Activated naive CD8-positive, alpha-beta T cell treated with anti-CD3 and anti-CD28 coated beads for 36 hours (primary cell): ENCODE data around the gene GLI3. TPM values are rescaled to one million over a fixed set of nuclear protein-coding genes. Genes with fewer than 3 reads are reported as not detected.

Experiments used
- DNase-seq: peaks from one replicate; pipeline ENCODE4 v3.0.0; 2021
- H3K27ac Mint-ChIP-seq: one replicate; pipeline ENCODE4 v1.8.0; 2022; ENCODE audit warnings: mild to moderate bottlenecking, moderate library complexity, mixed read lengths
- H3K27me3 Mint-ChIP-seq: one replicate; pipeline ENCODE4 v1.8.0; 2022; ENCODE audit warnings: mild to moderate bottlenecking, mixed read lengths
- H3K36me3 Mint-ChIP-seq: one replicate; pipeline ENCODE4 v1.8.0; 2021; ENCODE audit warnings: mild to moderate bottlenecking, mixed read lengths
- H3K4me1 Mint-ChIP-seq: one replicate; pipeline ENCODE4 v1.8.0; 2021; ENCODE audit warnings: mixed read lengths
- H3K4me3 Mint-ChIP-seq: one replicate; pipeline ENCODE4 v1.8.0; 2022; ENCODE audit warnings: mild to moderate bottlenecking, moderate library complexity, mixed read lengths
- H3K9me3 Mint-ChIP-seq: one replicate; pipeline ENCODE4 v1.8.0; 2022; ENCODE audit warnings: mixed read lengths
- total RNA-seq, 2 experiments: library from RNA; stranded (reverse); gene quantifications; one replicate each; pipeline ENCODE4 v1.2.3, GENCODE V29; 2021

The GLI3 gene
- total RNA-seq, 2 experiments from 2014 or later: not detected

- Mint-ChIP-seq H3K36me3 (no peaks in the 10 kb centered on the region), H3K27me3 (peaks cover 21% of the 10 kb centered on the region), H3K4me3 (no peak overlapping the region), H3K27ac (no peak overlapping the region), H3K4me1 (peaks cover 3% of the 10 kb centered on the region), H3K9me3 (no peaks in the 10 kb centered on the region)
- DNase-seq: no peak
These were observed 255.7 kb downstream of the GLI3 start for GRCh38 chr7:41981046-41982040.

- H3K27me3 Mint-ChIP-seq: peaks cover 24% of the 10 kb centered on the region
- no peak overlapping the region for H3K27ac Mint-ChIP-seq
- no peak overlapping the region for H3K4me3 Mint-ChIP-seq
- H3K36me3 Mint-ChIP-seq: no peaks in the 10 kb centered on the region
- H3K9me3 Mint-ChIP-seq: no peaks in the 10 kb centered on the region
- no peak for DNase-seq
- H3K4me1 Mint-ChIP-seq: peaks cover 3% of the 10 kb centered on the region
These were observed 257.1 kb downstream of the GLI3 start for GRCh38 chr7:41979834-41980307.

- H3K27me3 Mint-ChIP-seq: peaks cover 24% of the 10 kb centered on the region
- H3K27ac Mint-ChIP-seq: no peak overlapping the region
- no peak overlapping the region for H3K4me3 Mint-ChIP-seq
- H3K36me3 Mint-ChIP-seq: no peaks in the 10 kb centered on the region
- H3K4me1 Mint-ChIP-seq: peaks cover 3% of the 10 kb centered on the region
- H3K9me3 Mint-ChIP-seq: no peaks in the 10 kb centered on the region
- DNase-seq: no peak
These were observed 258.2 kb downstream of the GLI3 start for GRCh38 chr7:41978858-41979257.

DNA sequence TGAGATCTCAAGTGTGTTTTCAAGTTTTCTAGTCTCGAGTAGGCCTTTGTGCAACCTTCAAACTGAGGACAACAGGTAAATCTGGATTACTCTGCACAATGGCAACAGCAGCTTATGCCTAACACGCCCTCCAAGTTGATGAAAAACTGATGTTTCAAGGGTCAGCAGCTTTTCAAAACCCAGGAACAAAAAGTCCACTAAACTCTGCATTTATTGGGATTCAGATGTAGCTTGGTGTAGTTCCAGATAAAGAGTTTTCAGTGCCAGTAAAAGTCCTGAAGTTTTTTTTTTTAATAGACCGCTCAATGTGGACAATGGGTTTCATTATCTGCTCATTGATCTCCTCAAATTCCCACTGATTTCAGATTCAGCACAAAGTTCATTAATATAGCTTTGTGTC is 259.3 kb downstream of the GLI3 start:
- H3K27me3 Mint-ChIP-seq: peaks cover 24% of the 10 kb centered on the region
- no peaks in the 10 kb centered on the region for H3K9me3 Mint-ChIP-seq
- H3K27ac Mint-ChIP-seq: no peak overlapping the region
- H3K4me3 Mint-ChIP-seq: no peak overlapping the region
- H3K36me3 Mint-ChIP-seq: no peaks in the 10 kb centered on the region
- H3K4me1 Mint-ChIP-seq: peaks cover 3% of the 10 kb centered on the region
- DNase-seq: no peak

DNA sequence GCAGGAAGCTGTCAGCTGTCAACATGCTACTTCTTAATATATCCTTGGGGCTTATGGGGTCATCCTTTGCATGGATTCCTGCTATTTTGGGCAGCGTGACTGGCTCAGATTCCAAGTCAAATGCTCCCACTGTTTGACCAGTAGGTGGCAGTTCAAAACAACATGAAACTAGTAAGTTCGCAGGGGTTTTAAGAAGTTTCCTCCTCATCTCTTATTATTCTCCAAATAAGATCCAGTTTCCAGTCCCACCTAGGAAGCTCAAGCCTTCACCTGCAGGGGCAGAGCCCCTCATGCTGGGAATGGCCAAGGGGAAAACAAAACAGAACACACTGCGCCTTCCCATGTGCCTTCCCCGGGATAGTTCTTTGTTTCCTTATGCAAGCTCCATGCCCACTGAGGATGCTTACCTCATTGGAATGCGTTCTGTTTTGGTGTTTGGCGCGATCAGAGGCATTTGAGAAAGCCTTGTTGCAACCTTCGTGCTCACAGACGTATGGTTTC is 259.8 kb downstream of the GLI3 start:
- no peak for DNase-seq
- Mint-ChIP-seq H3K27ac (no peak overlapping the region), H3K36me3 (no peaks in the 10 kb centered on the region), H3K4me3 (no peak overlapping the region), H3K27me3 (peaks cover 24% of the 10 kb centered on the region), H3K9me3 (no peaks in the 10 kb centered on the region), H3K4me1 (peaks cover 3% of the 10 kb centered on the region)

DNA sequence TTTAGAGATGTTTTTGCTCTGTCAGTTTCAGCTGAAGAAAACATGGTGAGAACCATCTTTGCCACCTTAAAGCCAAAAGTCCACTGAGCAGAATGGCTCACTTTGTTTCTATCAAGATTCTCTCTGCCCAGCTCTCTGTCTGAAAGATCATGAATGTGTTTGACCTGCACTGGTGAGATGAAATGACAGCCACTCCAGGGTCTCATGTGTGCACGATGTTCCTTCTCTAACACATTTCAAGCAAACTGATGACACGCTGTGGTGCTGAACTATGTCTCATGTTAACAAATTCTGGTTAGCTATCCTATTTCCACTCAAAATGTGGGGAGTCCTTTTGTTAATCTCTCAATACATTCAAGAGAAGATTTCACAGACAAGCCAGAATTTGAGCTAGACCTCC is 260.6 kb downstream of the GLI3 start:
- Mint-ChIP-seq H3K9me3 (no peaks in the 10 kb centered on the region), H3K4me1 (peaks cover 3% of the 10 kb centered on the region), H3K27me3 (peaks cover 24% of the 10 kb centered on the region), H3K4me3 (no peak overlapping the region), H3K27ac (no peak overlapping the region), H3K36me3 (no peaks in the 10 kb centered on the region)
- no peak for DNase-seq

GRCh38 chr7:41975849-41976248 is 261.2 kb downstream of the GLI3 start:
- peaks cover 22% of the 10 kb centered on the region for H3K27me3 Mint-ChIP-seq

GRCh38 chr7:41974870-41975557 is 262.0 kb downstream of the GLI3 start:
- Mint-ChIP-seq H3K36me3 (no peaks in the 10 kb centered on the region), H3K27me3 (peaks cover 16% of the 10 kb centered on the region), H3K27ac (no peak overlapping the region), H3K4me1 (peaks cover 3% of the 10 kb centered on the region), H3K4me3 (no peak overlapping the region), H3K9me3 (no peaks in the 10 kb centered on the region)
- DNase-seq: no peak

More at GRCh38 chr7:41975849-41976248, 261.2 kb downstream of the GLI3 start:
- no peaks in the 10 kb centered on the region for H3K9me3 Mint-ChIP-seq
- H3K36me3 Mint-ChIP-seq: no peaks in the 10 kb centered on the region
- peaks cover 3% of the 10 kb centered on the region for H3K4me1 Mint-ChIP-seq
- DNase-seq: no peak
- H3K27ac Mint-ChIP-seq: no peak overlapping the region
- H3K4me3 Mint-ChIP-seq: no peak overlapping the region

- H3K36me3 Mint-ChIP-seq: no peaks in the 10 kb centered on the region
- no peak overlapping the region for H3K4me3 Mint-ChIP-seq
- H3K4me1 Mint-ChIP-seq: no peaks in the 10 kb centered on the region
- H3K9me3 Mint-ChIP-seq: no peaks in the 10 kb centered on the region
- no peak for DNase-seq
- no peak overlapping the region for H3K27ac Mint-ChIP-seq
- H3K27me3 Mint-ChIP-seq: peaks cover 4% of the 10 kb centered on the region
These were observed 263.7 kb downstream of the GLI3 start for GRCh38 chr7:41973202-41973730.

DNA sequence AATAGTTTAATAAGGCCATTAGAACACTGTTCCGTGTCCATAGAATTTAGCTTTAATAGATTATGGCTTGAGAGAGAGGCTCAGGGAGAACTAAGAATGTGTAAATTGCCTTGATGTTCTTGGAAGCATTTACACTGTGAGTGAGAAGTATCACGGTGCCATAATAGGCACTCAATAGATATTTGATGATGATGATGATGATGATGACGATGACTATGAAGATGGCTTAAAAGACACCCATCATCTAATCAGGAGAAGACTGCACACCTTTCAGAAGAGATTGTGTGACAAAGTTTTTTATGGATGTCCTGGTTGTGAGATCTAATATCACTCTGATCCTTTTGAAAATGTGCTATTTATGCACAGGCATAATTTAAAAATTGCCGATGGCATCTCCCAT is 264.2 kb downstream of the GLI3 start:
- Mint-ChIP-seq H3K27me3 (peaks cover 3% of the 10 kb centered on the region), H3K9me3 (no peaks in the 10 kb centered on the region), H3K36me3 (no peaks in the 10 kb centered on the region)

DNA sequence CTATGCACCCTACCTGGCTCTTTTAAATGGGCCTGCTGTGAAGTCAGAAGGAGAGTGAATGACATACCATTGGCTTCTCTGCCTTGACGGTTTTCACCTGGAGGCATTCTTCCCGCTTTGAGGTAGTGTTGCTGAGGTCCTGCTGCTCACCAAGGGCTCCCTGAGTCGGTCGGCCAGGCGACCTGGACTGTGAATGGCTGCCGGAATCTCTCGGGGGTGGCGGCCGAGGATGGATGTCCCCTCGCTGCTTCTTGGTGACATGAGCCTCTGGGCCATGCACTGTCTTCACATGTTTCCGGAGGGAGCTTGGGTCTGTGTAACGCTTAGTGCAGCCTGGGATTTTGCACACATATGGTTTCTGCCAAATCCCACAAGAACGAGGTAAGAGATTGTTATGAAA is 264.7 kb downstream of the GLI3 start:
- Mint-ChIP-seq H3K4me1 (no peaks in the 10 kb centered on the region), H3K27me3 (peaks cover 3% of the 10 kb centered on the region), H3K4me3 (no peak overlapping the region), H3K9me3 (no peaks in the 10 kb centered on the region), H3K36me3 (no peaks in the 10 kb centered on the region), H3K27ac (no peak overlapping the region)
- DNase-seq: no peak

More for the DNA sequence above, 264.2 kb downstream of the GLI3 start:
- Mint-ChIP-seq H3K4me3 (no peak overlapping the region), H3K27ac (no peak overlapping the region), H3K4me1 (no peaks in the 10 kb centered on the region)
- DNase-seq: no peak

DNA sequence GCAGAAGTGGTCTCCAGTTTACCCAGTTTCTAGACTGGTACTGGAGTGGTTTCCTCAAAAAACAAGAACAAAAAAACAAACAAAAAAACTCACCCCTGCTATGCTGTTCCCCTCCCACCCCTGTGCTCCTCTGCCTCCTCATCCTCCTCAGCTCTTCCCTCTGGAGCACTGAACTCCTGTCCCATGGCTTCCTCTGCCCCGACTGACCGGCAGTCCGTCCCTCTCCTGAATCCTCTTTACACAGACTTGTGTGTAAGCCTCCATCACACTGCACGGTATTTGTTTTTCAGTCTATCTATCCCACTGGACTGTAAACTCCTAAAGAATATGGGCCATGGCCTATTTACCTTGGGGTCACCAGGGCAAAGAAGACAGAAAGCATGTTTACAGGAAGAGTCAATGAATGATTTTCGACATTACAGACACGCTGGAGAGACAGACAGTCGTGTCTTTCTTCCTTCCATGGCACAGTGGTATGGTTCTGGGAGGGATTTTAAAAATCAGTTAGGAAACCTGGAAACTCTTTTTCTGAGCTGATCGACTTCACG is 265.3 kb downstream of the GLI3 start:
- DNase-seq: no peak
- Mint-ChIP-seq H3K4me1 (no peaks in the 10 kb centered on the region), H3K4me3 (no peak overlapping the region), H3K27me3 (peaks cover 3% of the 10 kb centered on the region), H3K27ac (no peak overlapping the region), H3K9me3 (no peaks in the 10 kb centered on the region), H3K36me3 (no peaks in the 10 kb centered on the region)

GRCh38 chr7:41970941-41971340 is 266.1 kb downstream of the GLI3 start:
- Mint-ChIP-seq H3K27ac (no peak overlapping the region), H3K36me3 (no peaks in the 10 kb centered on the region), H3K4me3 (no peak overlapping the region), H3K4me1 (no peaks in the 10 kb centered on the region), H3K9me3 (no peaks in the 10 kb centered on the region), H3K27me3 (peaks cover 3% of the 10 kb centered on the region)
- DNase-seq: no peak

DNA sequence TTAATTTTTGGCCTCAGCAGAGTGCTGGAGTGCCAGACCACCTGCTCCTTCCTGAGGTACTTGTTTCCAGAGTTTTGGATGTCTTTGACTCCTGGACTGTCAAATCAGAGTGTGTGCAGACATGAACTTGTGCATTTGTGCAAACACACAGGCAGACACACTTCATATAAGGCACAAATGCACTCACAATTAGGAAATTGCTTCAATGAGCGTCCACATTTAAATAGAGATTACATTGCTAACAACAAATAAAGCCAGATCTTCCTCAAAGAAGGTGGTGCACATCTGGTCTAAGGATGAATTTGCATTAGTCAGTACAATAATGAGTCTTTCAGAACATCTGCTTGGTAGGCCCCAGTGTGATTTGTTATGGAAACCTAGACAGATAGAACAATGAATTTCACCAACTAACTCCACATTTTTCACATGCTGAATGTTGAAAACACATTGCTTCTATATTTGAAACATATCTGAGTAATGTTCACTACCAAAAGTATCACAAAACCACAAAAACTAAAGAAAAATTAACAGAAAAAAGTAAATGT is 267.4 kb downstream of the GLI3 start:
- Mint-ChIP-seq H3K4me3 (no peak overlapping the region), H3K9me3 (no peaks in the 10 kb centered on the region)

More for the DNA sequence above, 267.4 kb downstream of the GLI3 start:
- H3K27me3 Mint-ChIP-seq: no peaks in the 10 kb centered on the region
- no peaks in the 10 kb centered on the region for H3K4me1 Mint-ChIP-seq
- no peak overlapping the region for H3K27ac Mint-ChIP-seq
- no peak for DNase-seq
- no peaks in the 10 kb centered on the region for H3K36me3 Mint-ChIP-seq
